Kidney epithelial cell (primary cell): Measurements from ENCODE around the gene ADRB2. TPM values are rescaled to one million over a fixed set of nuclear protein-coding genes. Genes with fewer than 3 reads are reported as not detected.

Experiments
- DNase-seq: peaks from one replicate; pipeline ENCODE4 v3.0.0-alpha.2; 2010; ENCODE audit warnings: low read depth
- H3K27me3 ChIP-seq: 2 replicates; pipeline ENCODE4 v1.6.0; 2011; ENCODE audit warnings: low read length; ENCODE audit not compliant: control insufficient read depth, insufficient read depth
- H3K36me3 ChIP-seq: 2 replicates; pipeline ENCODE4 v1.5.1; 2011; ENCODE audit warnings: low read length; ENCODE audit not compliant: control insufficient read depth, insufficient read depth
- H3K4me3 ChIP-seq: 2 replicates; pipeline ENCODE4 v1.5.1; 2011; ENCODE audit warnings: low read depth, mild to moderate bottlenecking, control low read depth, low read length
- total RNA-seq: library from RNA; depleted of rRNA; stranded (reverse); fragments of >200 nt; gene quantifications from 2 replicates; pipeline ENCODE4 v1.2.3, GENCODE V29; 2015
- TF ChIP-seq, protein P1 (sequence below): IDR thresholded peaks from 2 replicates; pipeline ENCODE4 v1.5.1; 2011; ENCODE audit warnings: mild to moderate bottlenecking, moderate library complexity, low read length, control low read depth, inconsistent platforms; ENCODE audit not compliant: insufficient read depth, poor library complexity, severe bottlenecking

ADRB2 gene
- total RNA-seq, 1 donor from 2014 or later, result 1.2 TPM

DNA sequence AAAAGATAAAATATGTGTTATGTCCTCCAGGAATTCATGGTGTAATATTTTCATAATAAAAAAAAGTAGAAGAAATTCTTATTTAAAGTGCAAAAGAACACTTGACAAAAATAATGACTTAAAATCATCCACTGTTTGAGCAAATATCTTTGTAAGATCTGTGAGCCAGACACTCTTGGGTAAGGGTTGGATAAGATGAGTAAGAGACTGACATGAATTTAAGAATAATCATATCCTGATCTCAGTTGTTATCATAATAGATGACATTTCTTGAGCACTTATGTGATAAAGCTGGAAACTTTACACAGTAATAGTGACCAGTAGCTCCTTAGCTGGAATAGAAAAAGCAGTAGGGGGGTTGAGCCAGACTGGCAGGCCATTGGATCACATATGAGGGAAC is 40.0 kb upstream of the ADRB2 start:
- no peak for DNase-seq
- TF ChIP-seq, protein P1, sequence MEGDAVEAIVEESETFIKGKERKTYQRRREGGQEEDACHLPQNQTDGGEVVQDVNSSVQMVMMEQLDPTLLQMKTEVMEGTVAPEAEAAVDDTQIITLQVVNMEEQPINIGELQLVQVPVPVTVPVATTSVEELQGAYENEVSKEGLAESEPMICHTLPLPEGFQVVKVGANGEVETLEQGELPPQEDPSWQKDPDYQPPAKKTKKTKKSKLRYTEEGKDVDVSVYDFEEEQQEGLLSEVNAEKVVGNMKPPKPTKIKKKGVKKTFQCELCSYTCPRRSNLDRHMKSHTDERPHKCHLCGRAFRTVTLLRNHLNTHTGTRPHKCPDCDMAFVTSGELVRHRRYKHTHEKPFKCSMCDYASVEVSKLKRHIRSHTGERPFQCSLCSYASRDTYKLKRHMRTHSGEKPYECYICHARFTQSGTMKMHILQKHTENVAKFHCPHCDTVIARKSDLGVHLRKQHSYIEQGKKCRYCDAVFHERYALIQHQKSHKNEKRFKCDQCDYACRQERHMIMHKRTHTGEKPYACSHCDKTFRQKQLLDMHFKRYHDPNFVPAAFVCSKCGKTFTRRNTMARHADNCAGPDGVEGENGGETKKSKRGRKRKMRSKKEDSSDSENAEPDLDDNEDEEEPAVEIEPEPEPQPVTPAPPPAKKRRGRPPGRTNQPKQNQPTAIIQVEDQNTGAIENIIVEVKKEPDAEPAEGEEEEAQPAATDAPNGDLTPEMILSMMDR, result no peak
- Histone ChIP-seq H3K27me3 (no peaks in the 10 kb centered on the region), H3K4me3 (no peak overlapping the region), H3K36me3 (no peaks in the 10 kb centered on the region)

DNA sequence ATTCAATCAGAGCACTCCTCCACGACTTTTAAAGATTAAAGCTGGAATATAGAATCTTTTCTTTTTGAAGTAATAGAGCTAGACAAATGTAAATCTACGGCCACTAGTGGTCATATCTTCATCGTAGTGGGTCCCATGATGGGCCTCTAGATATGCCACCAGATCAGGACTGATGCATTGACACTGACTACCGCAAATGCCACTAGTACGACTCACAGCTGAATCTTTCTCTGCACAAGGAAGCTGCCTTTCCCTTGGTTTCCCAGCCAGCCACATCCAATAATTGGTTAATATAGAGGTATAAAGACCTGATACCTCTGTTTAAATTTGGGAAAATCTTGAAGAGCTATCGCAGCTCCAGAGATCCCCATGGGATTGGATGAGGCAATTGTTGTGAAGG is 37.8 kb upstream of the ADRB2 start:
- H3K27me3 ChIP-seq, result no peaks in the 10 kb centered on the region
- H3K4me3 ChIP-seq, result no peak overlapping the region
- TF ChIP-seq, protein P1, result no peak
- DNase-seq, result no peak
- no peaks in the 10 kb centered on the region for H3K36me3 ChIP-seq

DNA sequence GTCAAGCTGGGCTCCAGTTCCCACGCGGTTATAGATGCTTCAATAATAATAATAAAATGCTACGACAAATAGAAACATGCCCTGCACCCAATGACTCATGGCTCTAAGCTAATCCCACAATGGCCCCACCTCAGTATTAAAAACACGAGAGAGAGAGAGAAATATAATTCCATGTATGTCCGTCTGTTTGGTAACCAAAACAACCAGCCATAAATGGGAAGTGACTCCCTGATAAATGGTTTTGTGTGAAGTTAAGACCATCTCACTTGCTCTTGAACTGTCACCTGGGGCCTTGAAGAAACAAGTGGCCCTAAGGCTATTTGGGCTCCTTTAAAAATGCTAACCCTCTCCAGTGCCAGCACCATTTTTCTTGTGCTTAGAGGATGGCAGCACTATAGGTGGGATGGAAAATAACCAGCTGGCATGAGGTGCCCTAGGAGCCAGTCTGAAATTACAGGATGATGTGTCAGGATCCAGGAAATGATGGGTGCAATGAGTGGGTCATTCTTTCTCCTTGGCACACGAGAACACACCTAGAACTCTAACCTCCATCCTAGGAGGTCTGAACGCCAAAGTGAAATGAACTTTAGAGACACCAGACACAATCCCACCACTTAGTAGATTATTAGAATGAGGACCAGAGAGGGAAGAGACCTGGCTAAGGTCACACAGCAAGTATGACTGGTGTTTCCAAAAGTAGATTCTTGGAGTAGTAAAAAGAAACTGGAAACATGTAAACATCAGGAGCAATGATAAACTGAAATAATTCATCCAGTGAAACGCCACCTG is 35.7 kb upstream of the ADRB2 start:
- no peaks in the 10 kb centered on the region for H3K36me3 ChIP-seq
- TF ChIP-seq, protein P1, result no peak
- H3K4me3 ChIP-seq, result no peak overlapping the region
- no peak for DNase-seq
- no peaks in the 10 kb centered on the region for H3K27me3 ChIP-seq

- Histone ChIP-seq H3K4me3 (no peak overlapping the region), H3K27me3 (no peaks in the 10 kb centered on the region), H3K36me3 (no peaks in the 10 kb centered on the region)
- TF ChIP-seq, protein P1, result no peak
- peak; percentile 48 for DNase-seq
Observed at GRCh38 chr5:148791334-148791667, 35.1 kb upstream of the ADRB2 start.

GRCh38 chr5:148791696-148792095 is 34.7 kb upstream of the ADRB2 start:
- Histone ChIP-seq H3K4me3 (no peak overlapping the region), H3K36me3 (no peaks in the 10 kb centered on the region), H3K27me3 (no peaks in the 10 kb centered on the region)
- DNase-seq, result no peak
- TF ChIP-seq, protein P1, result no peak

DNA sequence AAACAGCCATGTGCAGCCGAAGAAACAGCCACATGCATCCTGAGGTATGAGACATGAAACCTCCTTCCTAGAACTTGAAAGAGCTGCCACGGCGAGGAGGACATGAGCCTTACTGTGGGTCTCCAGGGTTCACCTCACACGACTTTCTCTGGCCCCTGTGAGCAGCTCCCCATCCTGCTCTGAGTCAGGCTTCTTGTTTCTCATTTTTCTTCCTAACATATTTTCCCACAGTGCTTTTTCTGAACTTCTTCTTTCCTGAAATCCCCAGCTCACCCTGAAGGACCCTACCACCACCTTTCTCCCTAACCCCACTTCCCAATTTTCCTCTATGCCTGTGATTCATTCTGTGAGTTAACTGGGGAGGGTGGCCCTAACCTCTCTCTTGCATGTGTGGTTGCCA is 33.7 kb upstream of the ADRB2 start:
- no peaks in the 10 kb centered on the region for H3K27me3 ChIP-seq
- no peaks in the 10 kb centered on the region for H3K36me3 ChIP-seq
- TF ChIP-seq, protein P1, result no peak
- no peak for DNase-seq
- no peak overlapping the region for H3K4me3 ChIP-seq
